GM23338 (cell line): Measurements from ENCODE around the gene BORCS8. TPM values are rescaled to one million over a fixed set of nuclear protein-coding genes. Genes with fewer than 3 reads are reported as not detected.

Experiments used
- ATAC-seq: fragments of 200-7000 bp; cut with Tn5 transposase; 3 replicates; pipeline ENCODE4 v1.9.1; 2020
- DNase-seq: peaks from one replicate; pipeline ENCODE4 v3.0.0-alpha.2; 2015; ENCODE audit warnings: low spot score
- H2AFZ ChIP-seq: fragments of 200-600 bp; sonication (generic); 2 replicates; pipeline ENCODE4 v1.8.0; 2016; ENCODE audit warnings: antibody characterized with exemption, mild to moderate bottlenecking, moderate library complexity
- H3F3A ChIP-seq: fragments of 200-600 bp; sonication (generic); replicated peaks from 2 replicates; pipeline ENCODE4 v1.8.0; 2017; ENCODE audit warnings: antibody characterized with exemption, mixed run types, low read depth
- H3K27ac ChIP-seq: fragments of 200-600 bp; sonication (generic); 2 replicates; pipeline ENCODE4 v1.6.1; 2016; ENCODE audit warnings: low read depth
- H3K27me3 ChIP-seq: fragments of 200-600 bp; sonication (generic); 2 replicates; pipeline ENCODE4 v1.8.0; 2016; ENCODE audit warnings: mild to moderate bottlenecking, mixed run types, moderate library complexity; ENCODE audit not compliant: insufficient read depth
- H3K36me3 ChIP-seq: fragments of 200-600 bp; sonication (generic); 2 replicates; pipeline ENCODE4 v1.8.0; 2016; ENCODE audit warnings: mild to moderate bottlenecking; ENCODE audit not compliant: insufficient read depth
- H3K4me1 ChIP-seq: fragments of 200-600 bp; sonication (generic); 2 replicates; pipeline ENCODE4 v1.8.0; 2016; ENCODE audit warnings: mild to moderate bottlenecking, moderate library complexity; ENCODE audit not compliant: insufficient read depth
- H3K4me2 ChIP-seq: fragments of 200-600 bp; sonication (generic); 2 replicates; pipeline ENCODE4 v1.7.1; 2017; ENCODE audit warnings: mixed run types
- H3K4me3 ChIP-seq: fragments of 200-600 bp; sonication (generic); 2 replicates; pipeline ENCODE4 v1.6.1; 2016; ENCODE audit warnings: mixed run types
- H3K79me2 ChIP-seq: fragments of 200-600 bp; sonication (generic); replicated peaks from 2 replicates; pipeline ENCODE4 v1.8.0; 2017; ENCODE audit warnings: mild to moderate bottlenecking; ENCODE audit not compliant: insufficient read depth
- H3K9me2 ChIP-seq: fragments of 200-600 bp; sonication (generic); 2 replicates; pipeline ENCODE4 v1.8.0; 2017; ENCODE audit not compliant: insufficient read depth
- H4K20me1 ChIP-seq: fragments of 200-600 bp; sonication (generic); replicated peaks from 2 replicates; pipeline ENCODE4 v1.8.0; 2017; ENCODE audit warnings: mild to moderate bottlenecking; ENCODE audit not compliant: insufficient read depth
- H3K27ac Mint-ChIP-seq: 2 replicates; pipeline ENCODE4 v1.8.0; 2020; ENCODE audit warnings: inconsistent platforms, mild to moderate bottlenecking, moderate library complexity, mixed read lengths
- H3K27me3 Mint-ChIP-seq: 3 replicates; pipeline ENCODE4 v1.8.0; 2022; ENCODE audit warnings: low read depth, mild to moderate bottlenecking, moderate library complexity, mixed read lengths, inconsistent platforms; ENCODE audit not compliant: insufficient read depth, poor library complexity
- H3K36me3 Mint-ChIP-seq: 3 replicates; pipeline ENCODE4 v1.8.0; 2021; ENCODE audit warnings: low read depth, mild to moderate bottlenecking, inconsistent platforms, moderate library complexity, mixed read lengths
- H3K4me1 Mint-ChIP-seq: 3 replicates; pipeline ENCODE4 v1.8.0; 2020; ENCODE audit warnings: mild to moderate bottlenecking, inconsistent platforms, mixed read lengths
- H3K4me3 Mint-ChIP-seq: 3 replicates; pipeline ENCODE4 v1.8.0; 2021; ENCODE audit warnings: moderate library complexity, mild to moderate bottlenecking, inconsistent platforms, mixed read lengths
- H3K9me3 Mint-ChIP-seq: 3 replicates; pipeline ENCODE4 v1.8.0; 2020; ENCODE audit warnings: moderate library complexity, mild to moderate bottlenecking, inconsistent platforms, mixed read lengths
- CREB1 ChIP-seq: fragments of 250-450 bp; sonication (Bioruptor Pico); IDR thresholded peaks from 2 replicates; pipeline ENCODE4 v1.5.0; 2020; ENCODE audit warnings: low read depth, mild to moderate bottlenecking, moderate library complexity
- ETS1 ChIP-seq: IDR thresholded peaks from 2 replicates; pipeline ENCODE4 v1.6.1; 2016; ENCODE audit warnings: antibody characterized with exemption
- EZH2 ChIP-seq: fragments of 200-600 bp; sonication (generic); IDR thresholded peaks from one replicate; pipeline ENCODE4 v1.8.0; 2017; ENCODE audit warnings: antibody characterized with exemption, mild to moderate bottlenecking, low read depth; ENCODE audit not compliant: unreplicated experiment
- EZH2phosphoT487 ChIP-seq: fragments of 200-600 bp; sonication (generic); IDR thresholded peaks from one replicate; pipeline ENCODE4 v1.8.1; 2018; ENCODE audit warnings: antibody characterized with exemption; ENCODE audit not compliant: unreplicated experiment
- JUNB ChIP-seq: IDR thresholded peaks from one replicate; pipeline ENCODE4 v1.6.1; 2016; ENCODE audit warnings: antibody characterized with exemption; ENCODE audit not compliant: unreplicated experiment
- NANOG ChIP-seq: IDR thresholded peaks from 2 replicates; pipeline ENCODE4 v1.6.1; 2016; ENCODE audit warnings: antibody characterized with exemption, borderline replicate concordance
- POLR2AphosphoS5 ChIP-seq: IDR thresholded peaks from 2 replicates; pipeline ENCODE4 v1.6.1; 2016; ENCODE audit warnings: antibody characterized with exemption, low read depth
- REST ChIP-seq: IDR thresholded peaks from one replicate; pipeline ENCODE4 v1.6.1; 2018; ENCODE audit warnings: antibody characterized with exemption; ENCODE audit not compliant: unreplicated experiment
- STAT1 ChIP-seq: IDR thresholded peaks from one replicate; pipeline ENCODE4 v1.6.1; 2016; ENCODE audit warnings: antibody characterized with exemption; ENCODE audit not compliant: unreplicated experiment
- ZNF114 ChIP-seq: fragments of 250-450 bp; sonication (Bioruptor Pico); IDR thresholded peaks from 2 replicates; pipeline ENCODE4 v1.5.0; 2020; ENCODE audit warnings: mild to moderate bottlenecking, moderate library complexity
- ZNF331 ChIP-seq: fragments of 250-450 bp; sonication (Bioruptor Pico); IDR thresholded peaks from 2 replicates; pipeline ENCODE4 v1.5.0; 2020; ENCODE audit warnings: low read depth, mild to moderate bottlenecking, moderate library complexity
- ZNF462 ChIP-seq: fragments of 250-450 bp; sonication (Bioruptor Pico); IDR thresholded peaks from 2 replicates; pipeline ENCODE4 v1.5.0; 2020; ENCODE audit warnings: mild to moderate bottlenecking, moderate library complexity
- polyA plus RNA-seq: library from polyadenylated mRNA; unstranded; fragments of >200 nt; fragmentation: Nextera tagmentation; extraction: Ambion mirVana; gene quantifications from 2 replicates; pipeline ENCODE4 v1.2.1, GENCODE V29; 2016
- total RNA-seq: library from RNA; depleted of rRNA; stranded (reverse); fragments of >200 nt; shearing (Covaris generic); gene quantifications from 2 replicates; pipeline ENCODE4 v1.2.3, GENCODE V29; 2014
- TF ChIP-seq, protein P1 (sequence below), 2 experiments: fragments of 200-600 bp in 1 of 2; sonication (generic) in 1 of 2; conservative IDR thresholded peaks; 2 replicates each; pipeline versions ENCODE4 v1.5.1 to v1.6.1; 2016 to 2017; ENCODE audit warnings: antibody characterized with exemption in 2 of 2, low read depth in 2 of 2, mild to moderate bottlenecking in 2 of 2, moderate library complexity in 1 of 2

Gene BORCS8
- total and polyA plus RNA-seq, 2 experiments from 2014 or later = 15.1 to 18.8 TPM

GRCh38 chr19:19186742-19187141, 5.2 kb downstream of the BORCS8 start:
- Mint-ChIP-seq H3K9me3 (no peaks in the 10 kb centered on the region), H3K27me3 (peaks cover 14% of the 10 kb centered on the region), H3K4me3 (no peak overlapping the region), H3K4me1 (peaks cover 5% of the 10 kb centered on the region; the same call in 2 of the 3 replicates), H3K36me3 (peaks cover 18% of the 10 kb centered on the region), H3K27ac (no peak overlapping the region)
- Histone ChIP-seq H3K4me1 (peaks cover 7% of the 10 kb centered on the region; the same call in 1 of the 2 replicates), H4K20me1 (peaks cover 15% of the 10 kb centered on the region), H3K4me3 (no peak overlapping the region), H2AFZ (no peak overlapping the region), H3K27ac (no peak overlapping the region), H3K79me2 (peaks cover 21% of the 10 kb centered on the region), H3F3A (0 out of 2 replicates have a peak, but pooled peaks cover 8% of the 10 kb centered on the region), H3K27me3 (no peaks in the 10 kb centered on the region), H3K9me2 (no peaks in the 10 kb centered on the region), H3K4me2 (no peak overlapping the region), H3K36me3 (no peaks in the 10 kb centered on the region)
- ATAC-seq (no peak), DNase-seq (no peak)
- TF ChIP-seq ZNF331 (CRISPR knock-in tag) = no peak
- TF ChIP-seq REST = no peak
- no peak for TF ChIP-seq ETS1
- no peak for TF ChIP-seq EZH2
- TF ChIP-seq CREB1 (CRISPR knock-in tag) = no peak
- no peak for TF ChIP-seq EZH2phosphoT487
- TF ChIP-seq ZNF462 (CRISPR knock-in tag) = no peak
- TF ChIP-seq POLR2AphosphoS5 = no peak
- no peak for TF ChIP-seq ZNF114 (CRISPR knock-in tag)
- TF ChIP-seq, protein P1, sequence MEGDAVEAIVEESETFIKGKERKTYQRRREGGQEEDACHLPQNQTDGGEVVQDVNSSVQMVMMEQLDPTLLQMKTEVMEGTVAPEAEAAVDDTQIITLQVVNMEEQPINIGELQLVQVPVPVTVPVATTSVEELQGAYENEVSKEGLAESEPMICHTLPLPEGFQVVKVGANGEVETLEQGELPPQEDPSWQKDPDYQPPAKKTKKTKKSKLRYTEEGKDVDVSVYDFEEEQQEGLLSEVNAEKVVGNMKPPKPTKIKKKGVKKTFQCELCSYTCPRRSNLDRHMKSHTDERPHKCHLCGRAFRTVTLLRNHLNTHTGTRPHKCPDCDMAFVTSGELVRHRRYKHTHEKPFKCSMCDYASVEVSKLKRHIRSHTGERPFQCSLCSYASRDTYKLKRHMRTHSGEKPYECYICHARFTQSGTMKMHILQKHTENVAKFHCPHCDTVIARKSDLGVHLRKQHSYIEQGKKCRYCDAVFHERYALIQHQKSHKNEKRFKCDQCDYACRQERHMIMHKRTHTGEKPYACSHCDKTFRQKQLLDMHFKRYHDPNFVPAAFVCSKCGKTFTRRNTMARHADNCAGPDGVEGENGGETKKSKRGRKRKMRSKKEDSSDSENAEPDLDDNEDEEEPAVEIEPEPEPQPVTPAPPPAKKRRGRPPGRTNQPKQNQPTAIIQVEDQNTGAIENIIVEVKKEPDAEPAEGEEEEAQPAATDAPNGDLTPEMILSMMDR (conservative IDR thresholded peaks at IDR 0.05; ENCODE audit: low read depth in 2 of 2) = no peak
- TF ChIP-seq STAT1 = no peak
- no peak for TF ChIP-seq NANOG
- no peak for TF ChIP-seq JUNB
